Measurements from ENCODE around the gene ZNF281. TPM values are rescaled to one million over a fixed set of nuclear protein-coding genes. Genes with fewer than 3 reads are reported as not detected.
"Not testable (repeated sequence)": the region's sequence is repeated elsewhere in the genome, so short reads cannot be mapped to it uniquely, and the experiment has no call there.

ZNF281 gene
- total RNA-seq (2014; rRNA removed; shearing (Covaris generic)) = 20.4 and 21.5 TPM in 2 replicates
- polyA plus RNA-seq (2015; cell fraction: cytosol; rRNA removed) = 14.8 and 21.1 TPM in 2 replicates
- 27.2 and 27.3 TPM in 2 replicates for polyA plus RNA-seq (2015; cell fraction: nucleus; rRNA removed)

- in situ Hi-C loops (cut with HindIII; ENCODE audit: low pct_unique_long_range_greater_than_20kb, low sequenced_read_pairs) = no loop called here
- peak; percentile 90 for DNase-seq (ENCODE audit: low read depth, low spot score)
Measured at GRCh38 chr1:200409761-200410565, at the start of gene ZNF281. Gene ZNF281, minus strand, starts transcription at chr1:200410036. Its CDS starts 331 bp downstream, at chr1:200409705.

GRCh38 chr1:200458780-200459179 lies 48.9 kb upstream of the ZNF281 start:
- in situ Hi-C loops (cut with HindIII; ENCODE audit: low pct_unique_long_range_greater_than_20kb, low sequenced_read_pairs) = no loop called here

GRCh38 chr1:200457810-200458209 lies 48.0 kb upstream of the ZNF281 start:
- DNase-seq (ENCODE audit: low read depth, low spot score) = no peak
- in situ Hi-C loops (cut with HindIII; ENCODE audit: low pct_unique_long_range_greater_than_20kb, low sequenced_read_pairs) = no loop called here

More at GRCh38 chr1:200458780-200459179, 48.9 kb upstream of the ZNF281 start:
- DNase-seq (ENCODE audit: low read depth, low spot score) = no peak

GRCh38 chr1:200454425-200454824 lies 44.6 kb upstream of the ZNF281 start:
- no peak for DNase-seq (ENCODE audit: low read depth, low spot score)
- in situ Hi-C loops (cut with HindIII; ENCODE audit: low pct_unique_long_range_greater_than_20kb, low sequenced_read_pairs) = no loop called here

- DNase-seq (ENCODE audit: low read depth, low spot score) = no peak
- in situ Hi-C loops (cut with HindIII; ENCODE audit: low pct_unique_long_range_greater_than_20kb, low sequenced_read_pairs) = no loop called here
Measured at GRCh38 chr1:200453553-200453905, 43.7 kb upstream of the ZNF281 start.

GRCh38 chr1:200452850-200453552 lies 43.2 kb upstream of the ZNF281 start:
- DNase-seq (ENCODE audit: low read depth, low spot score) = no peak
- in situ Hi-C loops (cut with HindIII; ENCODE audit: low pct_unique_long_range_greater_than_20kb, low sequenced_read_pairs) = no loop called here

- no peak for DNase-seq (ENCODE audit: low read depth, low spot score)
- in situ Hi-C loops (cut with HindIII; ENCODE audit: low pct_unique_long_range_greater_than_20kb, low sequenced_read_pairs) = no loop called here
Measured at GRCh38 chr1:200448034-200448762, 38.4 kb upstream of the ZNF281 start.

- no peak for DNase-seq (ENCODE audit: low read depth, low spot score)
- in situ Hi-C loops (cut with HindIII; ENCODE audit: low pct_unique_long_range_greater_than_20kb, low sequenced_read_pairs) = no loop called here
Measured at GRCh38 chr1:200445213-200445612, 35.4 kb upstream of the ZNF281 start.

- in situ Hi-C loops (cut with HindIII; ENCODE audit: low pct_unique_long_range_greater_than_20kb, low sequenced_read_pairs) = no loop called here
- no peak for DNase-seq (ENCODE audit: low read depth, low spot score)
Measured at GRCh38 chr1:200444478-200444877, 34.6 kb upstream of the ZNF281 start.

GRCh38 chr1:200443860-200444259 lies 34.0 kb upstream of the ZNF281 start:
- in situ Hi-C loops (cut with HindIII; ENCODE audit: low pct_unique_long_range_greater_than_20kb, low sequenced_read_pairs) = no loop called here
- no peak for DNase-seq (ENCODE audit: low read depth, low spot score)

GRCh38 chr1:200442537-200443156 lies 32.8 kb upstream of the ZNF281 start:
- DNase-seq (ENCODE audit: low read depth, low spot score) = no peak
- in situ Hi-C loops (cut with HindIII; ENCODE audit: low pct_unique_long_range_greater_than_20kb, low sequenced_read_pairs) = no loop called here

GRCh38 chr1:200442023-200442422 lies 32.2 kb upstream of the ZNF281 start:
- in situ Hi-C loops (cut with HindIII; ENCODE audit: low pct_unique_long_range_greater_than_20kb, low sequenced_read_pairs) = no loop called here
- DNase-seq (ENCODE audit: low read depth, low spot score) = no peak

- in situ Hi-C loops (cut with HindIII; ENCODE audit: low pct_unique_long_range_greater_than_20kb, low sequenced_read_pairs) = no loop called here
Measured at GRCh38 chr1:200438911-200439310, 29.1 kb upstream of the ZNF281 start.

GRCh38 chr1:200438413-200438812 lies 28.6 kb upstream of the ZNF281 start:
- in situ Hi-C loops (cut with HindIII; ENCODE audit: low pct_unique_long_range_greater_than_20kb, low sequenced_read_pairs); DNase-seq (ENCODE audit: low read depth, low spot score): not testable (repeated sequence)

More at GRCh38 chr1:200438911-200439310, 29.1 kb upstream of the ZNF281 start:
- no peak for DNase-seq (ENCODE audit: low read depth, low spot score)

GRCh38 chr1:200437556-200438203 lies 27.8 kb upstream of the ZNF281 start:
- no peak for DNase-seq (ENCODE audit: low read depth, low spot score)
- in situ Hi-C loops (cut with HindIII; ENCODE audit: low pct_unique_long_range_greater_than_20kb, low sequenced_read_pairs) = no loop called here

- in situ Hi-C loops (cut with HindIII; ENCODE audit: low pct_unique_long_range_greater_than_20kb, low sequenced_read_pairs) = no loop called here
- no peak for DNase-seq (ENCODE audit: low read depth, low spot score)
Measured at GRCh38 chr1:200437088-200437487, 27.3 kb upstream of the ZNF281 start.

GRCh38 chr1:200436436-200436835 lies 26.6 kb upstream of the ZNF281 start:
- in situ Hi-C loops (cut with HindIII; ENCODE audit: low pct_unique_long_range_greater_than_20kb, low sequenced_read_pairs) = no loop called here
- DNase-seq (ENCODE audit: low read depth, low spot score) = no peak
